ENCODE measurements around the gene UNC13A. TPM values are rescaled to one million over a fixed set of nuclear protein-coding genes. Genes with fewer than 3 reads are reported as not detected.

UNC13A gene
- total and polyA plus RNA-seq, 2 of the 8 experiments (the other 6 are each of a cell fraction or from before 2014, with no cell fraction given), result 13.1 to 47.6 TPM

GRCh38 chr19:17629760-17630159, 58.4 kb downstream of the UNC13A start:
- H4K20me1 ChIP-seq (replicated peaks in 1 of 2; ENCODE audit: control insufficient read depth in 1 of 2, insufficient read depth in 2 of 2, low read length in 2 of 2), result peaks cover 0 to 20% of the 10 kb centered on the region in 2 experiments
- no peak for TF ChIP-seq TBP (IDR thresholded peaks at IDR 0.05; ENCODE audit: low read depth, low read length)
- no peak for TF ChIP-seq MAFK (IDR thresholded peaks at IDR 0.05; ENCODE audit: low read depth, low read length)
- no peak for TF ChIP-seq CTCF (IDR thresholded peaks at IDR 0.05; ENCODE audit: control extremely low read depth in 1 of 3, insufficient read depth in 1 of 3, low read depth in 1 of 3, low read length in 3 of 3)
- TF ChIP-seq SP4 (IDR thresholded peaks at IDR 0.05; ENCODE audit: low read length), result no peak
- TF ChIP-seq SIN3A (conservative IDR thresholded peaks at IDR 0.05 in 1 of 2, IDR thresholded peaks at IDR 0.05 in 1 of 2; ENCODE audit: low read depth in 1 of 2, low read length in 2 of 2), result no peak
- no peak for TF ChIP-seq CEBPB (IDR thresholded peaks at IDR 0.05; ENCODE audit: low read depth, low read length)
- TF ChIP-seq KDM5A (IDR thresholded peaks at IDR 0.05; ENCODE audit: low read length), result no peak
- no peak for TF ChIP-seq GABPA (IDR thresholded peaks at IDR 0.05; ENCODE audit: borderline replicate concordance, insufficient read depth, low read length)
- TF ChIP-seq NANOG (IDR thresholded peaks at IDR 0.05; ENCODE audit: insufficient read depth, low read depth, low read length, poor library complexity, severe bottlenecking), result no peak
- no peak for TF ChIP-seq CBX5 (IDR thresholded peaks at IDR 0.05; ENCODE audit: low read depth, low read length)
- ChIA-PET CTCF (ENCODE audit: partially characterized antibody) (no interaction called here), POLR2A (ENCODE audit: partially characterized antibody) (interaction anchor here (1.2 to 2.6 kb wide), 2 partner anchors 11 to 17 kb away, joined by 4 to 9 read pairs; no protein-coding TSS in a partner anchor)
- H3K27me3 ChIP-seq (replicated peaks in 1 of 4; ENCODE audit: control insufficient read depth in 3 of 4, extremely low read depth in 1 of 4, insufficient read depth in 3 of 4, low read length in 3 of 4), result no peaks in the 10 kb centered on the region
- H3K36me3 ChIP-seq (ENCODE audit: control insufficient read depth in 2 of 4, insufficient read depth in 4 of 4, low read length in 3 of 4), result peaks cover 0 to 24% (median 21%) of the 10 kb centered on the region in 4 experiments; a peak in 6 of 8 replicates
- no peak for DNase-seq (ENCODE audit: low read depth in 1 of 2, low spot score in 2 of 2)
- H3K9ac ChIP-seq (replicated peaks in 1 of 4; ENCODE audit: extremely low read depth in 1 of 4, low read depth in 3 of 4, low read length in 3 of 4), result no peak overlapping the region
- no peak overlapping the region for H2AK5ac ChIP-seq (ENCODE audit: low read depth, low read length)
- H2BK120ac ChIP-seq (replicated peaks; ENCODE audit: low read depth, low read length), result no peak overlapping the region
- no peak overlapping the region for H2BK5ac ChIP-seq (ENCODE audit: low read depth, low read length)
- FAIRE-seq, result no peak
- no peak overlapping the region for H3K4me3 ChIP-seq (ENCODE audit: extremely low read depth in 1 of 4, insufficient read depth in 2 of 4, low read depth in 3 of 4, low read length in 4 of 4)
- H3K23me2 ChIP-seq (ENCODE audit: low read depth, low read length), result peaks cover 30% of the 10 kb centered on the region; the same call in 1 of the 2 replicates
- H3K79me2 ChIP-seq (ENCODE audit: control insufficient read depth in 1 of 2, insufficient read depth in 2 of 2, low read length in 2 of 2), result no peaks in the 10 kb centered on the region
- no peak overlapping the region for H3K14ac ChIP-seq (ENCODE audit: insufficient read length)
- H2AFZ ChIP-seq (ENCODE audit: low read length), result no peak overlapping the region
- no peak overlapping the region for H3K18ac ChIP-seq (ENCODE audit: extremely low read depth, low read length)
- H4K8ac ChIP-seq (ENCODE audit: extremely low read depth, insufficient read depth, low read length), result no peak overlapping the region
- no peak overlapping the region for H4K5ac ChIP-seq (ENCODE audit: insufficient read length, low read depth, low read length)
- no peaks in the 10 kb centered on the region; a peak in 1 of 4 replicates for H3K9me3 ChIP-seq (ENCODE audit: insufficient read depth in 2 of 2, low read depth in 1 of 2, low read length in 1 of 2)
- no peak overlapping the region for H3K56ac ChIP-seq (replicated peaks; ENCODE audit: insufficient read length, low read depth, low read length)
- no peak overlapping the region for H3K23ac ChIP-seq (ENCODE audit: insufficient read length)
- H2BK12ac ChIP-seq (ENCODE audit: low read depth, low read length), result no peak overlapping the region
- no peak overlapping the region for H3K4me2 ChIP-seq (ENCODE audit: insufficient read depth in 1 of 2, low read depth in 2 of 2, low read length in 2 of 2)
- no peak overlapping the region for H3K27ac ChIP-seq (ENCODE audit: low read depth, low read length)
- H3K79me1 ChIP-seq (ENCODE audit: low read depth, low read length), result no peaks in the 10 kb centered on the region; the same call in 1 of the 2 replicates
- WGBS, 2 experiments (ENCODE audit: extremely low coverage in 1 of 2, insufficient coverage in 1 of 2, insufficient read length in 1 of 2, insufficient replicate concordance in 2 of 2, low coverage in 1 of 2, low lambda C conversion rate in 2 of 2, missing lambda C conversion rate in 1 of 2), result 85% methylated on average over 2 of the region's 2 CpGs; no CpG with 5 or more reads in 1 of the 2 experiments
- H2BK20ac ChIP-seq (ENCODE audit: low read length), result no peak overlapping the region
- H3K4ac ChIP-seq (replicated peaks; ENCODE audit: insufficient read length, low read depth, low read length), result no peak overlapping the region
- H2BK15ac ChIP-seq (ENCODE audit: low read length), result no peak overlapping the region
- H4K91ac ChIP-seq (replicated peaks; ENCODE audit: insufficient read length, low read length), result no peak overlapping the region
- H3K4me1 ChIP-seq (replicated peaks in 1 of 4; ENCODE audit: control insufficient read depth in 3 of 4, insufficient read depth in 4 of 4, low read length in 3 of 4), result no peaks in the 10 kb centered on the region
